ENCODE measurements around the gene GAA. TPM values are rescaled to one million over a fixed set of nuclear protein-coding genes. Genes with fewer than 3 reads are reported as not detected.

The GAA gene
- total and polyA plus RNA-seq, 4 donors, result 21.3 to 58.7 (median 37.0) TPM

GRCh38 chr17:80082403-80083135 lies 18.8 kb upstream of the GAA start:
- Histone ChIP-seq H3K36me3 (ENCODE audit: control insufficient read depth in 4 of 4, insufficient read depth in 3 of 4, low read depth in 1 of 4, low read length in 3 of 4) (no peaks in the 10 kb centered on the region), H3K27ac (ENCODE audit: low read depth in 1 of 2, low read length in 2 of 2) (no peak overlapping the region), H3K4me1 (ENCODE audit: control insufficient read depth in 4 of 4, insufficient read depth in 4 of 4, low read length in 3 of 4) (peaks cover 0 to 3% (median 0%) of the 10 kb centered on the region in 4 donors), H3K9ac (ENCODE audit: low read depth in 1 of 2, low read length in 2 of 2) (no peak overlapping the region), H3K9me3 (ENCODE audit: control insufficient read depth in 4 of 4, low read length in 3 of 4) (no peaks in the 10 kb centered on the region), H3K27me3 (ENCODE audit: control insufficient read depth in 4 of 4, insufficient read depth in 4 of 4, low read length in 3 of 4) (no peaks in the 10 kb centered on the region), H3K4me3 (ENCODE audit: low read depth in 1 of 3, low read length in 3 of 3) (no peak overlapping the region)
- peak; percentile 53 for DNase-seq (ENCODE audit: low spot score)
- 25% methylated on average over 20 of the region's 20 CpGs for WGBS
- TF ChIP-seq RAD21 (IDR thresholded peaks at IDR 0.05) (peak; percentile 73 to 87), ZBTB33 (IDR thresholded peaks at IDR 0.05) (no peak), CTCF (IDR thresholded peaks at IDR 0.05; ENCODE audit: low read depth, low read length, missing input control) (peak; percentile 74), HNF4G (IDR thresholded peaks at IDR 0.05) (no peak), EGR1 (IDR thresholded peaks at IDR 0.05; ENCODE audit: low read depth in 2 of 2) (no peak), FOXA1 (IDR thresholded peaks at IDR 0.05) (no peak), RXRA (IDR thresholded peaks at IDR 0.05) (no peak), YY1 (IDR thresholded peaks at IDR 0.05) (no peak), JUND (IDR thresholded peaks at IDR 0.05) (peak in 1 of 2 donors; percentile 18), FOXA2 (IDR thresholded peaks at IDR 0.05) (no peak), TAF1 (conservative IDR thresholded peaks at IDR 0.05) (no peak), SP1 (IDR thresholded peaks at IDR 0.05) (no peak), REST (IDR thresholded peaks at IDR 0.05) (peak; percentile 62)
- TF ChIP-seq, protein P1, sequence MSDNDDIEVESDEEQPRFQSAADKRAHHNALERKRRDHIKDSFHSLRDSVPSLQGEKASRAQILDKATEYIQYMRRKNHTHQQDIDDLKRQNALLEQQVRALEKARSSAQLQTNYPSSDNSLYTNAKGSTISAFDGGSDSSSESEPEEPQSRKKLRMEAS (IDR thresholded peaks at IDR 0.05), result no peak

- no peaks in the 10 kb centered on the region for H3K36me3 ChIP-seq (ENCODE audit: control insufficient read depth in 4 of 4, insufficient read depth in 3 of 4, low read depth in 1 of 4, low read length in 3 of 4)
- H3K27me3 ChIP-seq (ENCODE audit: control insufficient read depth in 4 of 4, insufficient read depth in 4 of 4, low read length in 3 of 4), result no peaks in the 10 kb centered on the region
- 84% methylated on average over 13 of the region's 13 CpGs for WGBS
- H3K27ac ChIP-seq (ENCODE audit: low read depth in 1 of 2, low read length in 2 of 2), result no peak overlapping the region
- no peaks in the 10 kb centered on the region for H3K9me3 ChIP-seq (ENCODE audit: control insufficient read depth in 4 of 4, low read length in 3 of 4)
- DNase-seq (ENCODE audit: low spot score), result no peak
- no peak overlapping the region for H3K9ac ChIP-seq (ENCODE audit: low read depth in 1 of 2, low read length in 2 of 2)
- H3K4me3 ChIP-seq (ENCODE audit: low read depth in 1 of 3, low read length in 3 of 3), result no peak overlapping the region
- peaks cover 0 to 3% (median 0%) of the 10 kb centered on the region in 4 donors for H3K4me1 ChIP-seq (ENCODE audit: control insufficient read depth in 4 of 4, insufficient read depth in 4 of 4, low read length in 3 of 4)
- TF ChIP-seq EGR1 (IDR thresholded peaks at IDR 0.05; ENCODE audit: low read depth in 2 of 2), result no peak
- TF ChIP-seq JUND (IDR thresholded peaks at IDR 0.05), result no peak
- no peak for TF ChIP-seq RAD21 (IDR thresholded peaks at IDR 0.05)
- TF ChIP-seq TAF1 (conservative IDR thresholded peaks at IDR 0.05), result no peak
- no peak for TF ChIP-seq RXRA (IDR thresholded peaks at IDR 0.05)
- TF ChIP-seq, protein P2, sequence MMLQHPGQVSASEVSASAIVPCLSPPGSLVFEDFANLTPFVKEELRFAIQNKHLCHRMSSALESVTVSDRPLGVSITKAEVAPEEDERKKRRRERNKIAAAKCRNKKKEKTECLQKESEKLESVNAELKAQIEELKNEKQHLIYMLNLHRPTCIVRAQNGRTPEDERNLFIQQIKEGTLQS (IDR thresholded peaks at IDR 0.05), result no peak
- no peak for TF ChIP-seq REST (IDR thresholded peaks at IDR 0.05)
- no peak for TF ChIP-seq CTCF (IDR thresholded peaks at IDR 0.05; ENCODE audit: low read depth, low read length, missing input control)
- TF ChIP-seq YY1 (IDR thresholded peaks at IDR 0.05), result no peak
- no peak for TF ChIP-seq NR2F2 (IDR thresholded peaks at IDR 0.05)
These were observed 18.2 kb upstream of the GAA start for GRCh38 chr17:80083136-80083661.
